K562 (cell line): ENCODE measurements around the gene COMTD1. TPM values are rescaled to one million over a fixed set of nuclear protein-coding genes. Genes with fewer than 3 reads are reported as not detected.

ENCODE experiments used
- BRF1 ChIP-seq: IDR thresholded peaks from 3 replicates; pipeline ENCODE4 v1.6.1; 2011; ENCODE audit warnings: borderline replicate concordance, mild to moderate bottlenecking; ENCODE audit not compliant: insufficient read length; ENCODE audit errors: extremely low read depth
- ETV6 ChIP-seq, 3 experiments: fragments of 150-350 bp in 1 of 3; sonication (generic) in 1 of 3; formaldehyde crosslinking in 1 of 3; IDR thresholded peaks; 2 replicates each; pipeline versions ENCODE4 v1.6.1 to v1.8.0; 2014 to 2022; ENCODE audit warnings: borderline replicate concordance in 2 of 3, low read depth in 2 of 3, antibody characterized with exemption in 1 of 3, low read length in 1 of 3, mild to moderate bottlenecking in 1 of 3, missing genetic modification reagents in 1 of 3
- NFIC ChIP-seq: fragments of 450-650 bp; IDR thresholded peaks from 2 replicates; pipeline ENCODE4 v1.6.1; 2017; ENCODE audit warnings: mild to moderate bottlenecking, inconsistent platforms
- USF2 ChIP-seq: sonication (generic); formaldehyde crosslinking; IDR thresholded peaks from 2 replicates; pipeline ENCODE4 v1.5.0; 2020; ENCODE audit warnings: missing genetic modification reagents
- ZNF3 ChIP-seq: fragments of 250-450 bp; sonication (Bioruptor Pico); IDR thresholded peaks from 2 replicates; pipeline ENCODE4 v1.5.0; 2021; ENCODE audit warnings: mild to moderate bottlenecking, moderate library complexity
- ZNF398 ChIP-seq: fragments of 250-450 bp; sonication (Bioruptor Pico); IDR thresholded peaks from 2 replicates; pipeline ENCODE4 v1.8.0; 2021; ENCODE audit warnings: moderate library complexity, mild to moderate bottlenecking, inconsistent platforms
- polyA plus RNA-seq, 8 experiments: library from polyadenylated mRNA; depleted of rRNA in 4 of 8; stranded (reverse) in 5 of 8; unstranded in 3 of 8; fragments of >200 nt; fragmentation: Nextera tagmentation in 2 of 8; fragmentation: Illumina TruSeq in 1 of 8; extraction: Ambion mirVana in 2 of 8; extraction: Trizol in 1 of 8; gene quantifications; 2 replicates each; pipeline versions ENCODE4 v1.2.1 to v1.2.3, GENCODE V29; 2011 to 2014; ENCODE audit warnings: inconsistent platforms in 1 of 8, missing spikeins in 1 of 8
- total RNA-seq, 7 experiments: library from RNA; depleted of rRNA in 6 of 7; stranded (reverse); fragments of >200 nt in 6 of 7; fragmentation: Illumina TruSeq in 2 of 7; extraction: Trizol in 2 of 7; gene quantifications; 2 replicates each; pipeline versions ENCODE4 v1.2.1 to v1.2.3, GENCODE V29; 2011 to 2021; ENCODE audit warnings: low replicate concordance in 1 of 7
- TF ChIP-seq, protein P1 (sequence below), 3 experiments: IDR thresholded peaks in 2 of 3; conservative IDR thresholded peaks in 1 of 3; 2 replicates each; pipeline ENCODE4 v1.5.1; 2011 to 2012; ENCODE audit warnings: low read length in 3 of 3, mild to moderate bottlenecking in 3 of 3, control low read depth in 2 of 3, improper control_type of control experiment in 1 of 3, inconsistent platforms in 1 of 3, low read depth in 1 of 3, mixed read lengths in 1 of 3, moderate library complexity in 1 of 3; ENCODE audit not compliant: insufficient read depth in 2 of 3
- TF ChIP-seq, protein P2 (sequence below): sonication (generic); formaldehyde crosslinking; IDR thresholded peaks from 2 replicates; pipeline ENCODE4 v1.8.0; 2022; ENCODE audit warnings: missing genetic modification reagents, mild to moderate bottlenecking, borderline replicate concordance

Gene COMTD1
- total and polyA plus RNA-seq, 9 of the 15 experiments (the other 6 are each of a cell fraction or from before 2014, with no cell fraction given) = 0.41 to 112 (median 13.7) TPM

GRCh38 chr10:75276069-75276872 lies 40.5 kb upstream of the COMTD1 start (continued):
- TF ChIP-seq ZNF398 (CRISPR knock-in tag) (no peak), NFIC (peak; percentile 89), ZNF3 (CRISPR knock-in tag) (no peak), USF2 (CRISPR knock-in tag) (no peak), BRF1 (no peak), ETV6 (IDR thresholded peaks at IDR 0.05; ENCODE audit: borderline replicate concordance in 1 of 2, low read depth in 2 of 2, low read length in 1 of 2) (no peak), ETV6 (CRISPR knock-in tag; IDR thresholded peaks at IDR 0.05; ENCODE audit: borderline replicate concordance) (no peak)
- TF ChIP-seq, protein P1, sequence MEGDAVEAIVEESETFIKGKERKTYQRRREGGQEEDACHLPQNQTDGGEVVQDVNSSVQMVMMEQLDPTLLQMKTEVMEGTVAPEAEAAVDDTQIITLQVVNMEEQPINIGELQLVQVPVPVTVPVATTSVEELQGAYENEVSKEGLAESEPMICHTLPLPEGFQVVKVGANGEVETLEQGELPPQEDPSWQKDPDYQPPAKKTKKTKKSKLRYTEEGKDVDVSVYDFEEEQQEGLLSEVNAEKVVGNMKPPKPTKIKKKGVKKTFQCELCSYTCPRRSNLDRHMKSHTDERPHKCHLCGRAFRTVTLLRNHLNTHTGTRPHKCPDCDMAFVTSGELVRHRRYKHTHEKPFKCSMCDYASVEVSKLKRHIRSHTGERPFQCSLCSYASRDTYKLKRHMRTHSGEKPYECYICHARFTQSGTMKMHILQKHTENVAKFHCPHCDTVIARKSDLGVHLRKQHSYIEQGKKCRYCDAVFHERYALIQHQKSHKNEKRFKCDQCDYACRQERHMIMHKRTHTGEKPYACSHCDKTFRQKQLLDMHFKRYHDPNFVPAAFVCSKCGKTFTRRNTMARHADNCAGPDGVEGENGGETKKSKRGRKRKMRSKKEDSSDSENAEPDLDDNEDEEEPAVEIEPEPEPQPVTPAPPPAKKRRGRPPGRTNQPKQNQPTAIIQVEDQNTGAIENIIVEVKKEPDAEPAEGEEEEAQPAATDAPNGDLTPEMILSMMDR (IDR thresholded peaks at IDR 0.05 in 2 of 3, conservative IDR thresholded peaks at IDR 0.05 in 1 of 3; ENCODE audit: insufficient read depth in 2 of 3, low read depth in 1 of 3, low read length in 3 of 3) = peak in 2 of 3 experiments; percentile 24 to 37; a peak in 2 of 6 replicates
- TF ChIP-seq, protein P2, sequence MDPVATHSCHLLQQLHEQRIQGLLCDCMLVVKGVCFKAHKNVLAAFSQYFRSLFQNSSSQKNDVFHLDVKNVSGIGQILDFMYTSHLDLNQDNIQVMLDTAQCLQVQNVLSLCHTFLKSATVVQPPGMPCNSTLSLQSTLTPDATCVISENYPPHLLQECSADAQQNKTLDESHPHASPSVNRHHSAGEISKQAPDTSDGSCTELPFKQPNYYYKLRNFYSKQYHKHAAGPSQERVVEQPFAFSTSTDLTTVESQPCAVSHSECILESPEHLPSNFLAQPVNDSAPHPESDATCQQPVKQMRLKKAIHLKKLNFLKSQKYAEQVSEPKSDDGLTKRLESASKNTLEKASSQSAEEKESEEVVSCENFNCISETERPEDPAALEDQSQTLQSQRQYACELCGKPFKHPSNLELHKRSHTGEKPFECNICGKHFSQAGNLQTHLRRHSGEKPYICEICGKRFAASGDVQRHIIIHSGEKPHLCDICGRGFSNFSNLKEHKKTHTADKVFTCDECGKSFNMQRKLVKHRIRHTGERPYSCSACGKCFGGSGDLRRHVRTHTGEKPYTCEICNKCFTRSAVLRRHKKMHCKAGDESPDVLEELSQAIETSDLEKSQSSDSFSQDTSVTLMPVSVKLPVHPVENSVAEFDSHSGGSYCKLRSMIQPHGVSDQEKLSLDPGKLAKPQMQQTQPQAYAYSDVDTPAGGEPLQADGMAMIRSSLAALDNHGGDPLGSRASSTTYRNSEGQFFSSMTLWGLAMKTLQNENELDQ (CRISPR knock-in tag) = no peak
